Skeletal muscle tissue (tissue), 4 donors: ENCODE results near the gene CD14. TPM values are rescaled to one million over a fixed set of nuclear protein-coding genes. Genes with fewer than 3 reads are reported as not detected.
A peak's percentile ranks its signal among the peaks of the same experiment; 100 is the strongest.
"Not testable (repeated sequence)": the region's sequence is repeated elsewhere in the genome, so short reads cannot be mapped to it uniquely, and the experiment has no call there.

ENCODE experiments used
- H3K27ac ChIP-seq: one replicate; pipeline ENCODE4 v1.7.0; 2013; ENCODE audit warnings: mild to moderate bottlenecking, low read depth, low read length, inconsistent platforms
- H3K27me3 ChIP-seq, 3 donors: one replicate each; pipeline ENCODE4 v1.7.0; 2013; ENCODE audit warnings: low read length in 3 of 3; ENCODE audit not compliant: control insufficient read depth in 3 of 3, insufficient read depth in 3 of 3
- H3K36me3 ChIP-seq, 3 donors: one replicate each; pipeline ENCODE4 v1.7.0; 2013; ENCODE audit warnings: low read length in 3 of 3; ENCODE audit not compliant: control insufficient read depth in 3 of 3, insufficient read depth in 3 of 3
- H3K4me1 ChIP-seq, 3 donors: one replicate each; pipeline ENCODE4 v1.7.0; 2013; ENCODE audit warnings: low read length in 3 of 3, mild to moderate bottlenecking in 3 of 3; ENCODE audit not compliant: control insufficient read depth in 3 of 3, insufficient read depth in 3 of 3
- H3K4me3 ChIP-seq, 3 donors: one replicate each; pipeline ENCODE4 v1.7.0; 2013; ENCODE audit warnings: low read length in 3 of 3
- H3K9ac ChIP-seq, 3 donors: one replicate each; pipeline ENCODE4 v1.7.0; 2013; ENCODE audit warnings: low read length in 3 of 3, mild to moderate bottlenecking in 3 of 3, moderate library complexity in 2 of 3, low read depth in 1 of 3
- H3K9me3 ChIP-seq, 3 donors: one replicate each; pipeline ENCODE4 v1.7.0; 2013; ENCODE audit warnings: low read length in 3 of 3; ENCODE audit not compliant: control insufficient read depth in 3 of 3
- total RNA-seq: library from RNA; depleted of rRNA; stranded (reverse); fragments of >200 nt; gene quantifications from one replicate; pipeline ENCODE4 v1.2.3, GENCODE V29; 2014
- donor health status: Osteomylitis.

The CD14 gene
- total RNA-seq, result 39.7 TPM

DNA sequence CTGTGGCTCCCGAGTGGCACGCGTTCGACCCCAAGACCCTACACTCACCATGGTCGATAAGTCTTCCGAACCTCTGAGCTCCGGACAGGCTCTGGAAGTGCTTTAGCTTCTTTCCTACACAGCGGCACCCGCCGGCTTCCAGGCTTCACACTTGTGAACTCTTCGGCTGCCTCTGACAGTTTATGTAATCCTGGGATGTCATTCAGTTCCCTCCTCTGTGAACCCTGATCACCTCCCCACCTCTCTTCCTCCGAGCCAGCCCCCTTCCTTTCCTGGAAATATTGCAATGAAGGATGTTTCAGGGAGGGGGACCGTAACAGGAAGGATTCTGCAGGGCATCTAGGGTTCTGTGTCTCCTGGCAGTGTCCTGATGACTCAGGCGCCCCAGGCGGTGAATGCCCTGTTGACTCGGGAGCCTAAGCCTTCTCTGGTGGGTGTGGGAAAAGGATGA lies at the start of gene CD14:
Gene CD14 (minus strand): TSS at position 155 of the 451 bp plus-strand sequence. CDS start 104 bp downstream, at position 51.
- Histone ChIP-seq H3K4me3 (peak within 1 kb of the TSS; percentile 85 to 97 (median 92)), H3K36me3 (no peaks in the 10 kb centered on the region), H3K27me3 (no peaks in the 10 kb centered on the region), H3K27ac (peak within 1 kb of the TSS; percentile 76), H3K9me3 (no peaks in the 10 kb centered on the region), H3K4me1 (peaks cover 19 to 20% (median 20%) of the 10 kb centered on the region in 3 donors), H3K9ac (peak within 1 kb of the TSS; percentile 74 to 90 (median 86))

DNA sequence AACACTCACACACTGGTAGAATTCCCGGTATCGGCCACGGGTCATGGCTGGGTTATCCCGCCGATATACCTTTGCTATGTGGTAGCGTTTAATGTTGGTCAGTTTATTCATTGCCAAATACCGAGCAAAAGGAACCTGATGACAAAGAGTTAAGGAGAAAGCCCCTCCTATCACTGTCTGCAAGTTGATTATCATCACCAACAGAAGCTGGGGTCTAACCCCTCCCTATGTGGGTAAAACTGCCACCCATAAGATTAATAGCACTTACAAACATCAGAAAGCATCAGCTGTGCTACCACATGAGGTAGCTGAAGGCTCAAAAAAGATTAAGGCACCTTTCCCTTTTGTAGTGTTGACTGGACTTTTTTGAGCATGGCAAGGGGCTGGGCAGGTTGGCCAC lies 46.0 kb upstream of the CD14 start:
- peaks cover 46 to 65% (median 57%) of the 10 kb centered on the region in 3 donors for H3K36me3 ChIP-seq
- H3K9me3 ChIP-seq, result no peaks in the 10 kb centered on the region
- H3K27ac ChIP-seq, result no peak overlapping the region
- no peak overlapping the region for H3K9ac ChIP-seq
- H3K27me3 ChIP-seq, result no peaks in the 10 kb centered on the region
- H3K4me3 ChIP-seq, result no peak overlapping the region
- H3K4me1 ChIP-seq, result no peaks in the 10 kb centered on the region

DNA sequence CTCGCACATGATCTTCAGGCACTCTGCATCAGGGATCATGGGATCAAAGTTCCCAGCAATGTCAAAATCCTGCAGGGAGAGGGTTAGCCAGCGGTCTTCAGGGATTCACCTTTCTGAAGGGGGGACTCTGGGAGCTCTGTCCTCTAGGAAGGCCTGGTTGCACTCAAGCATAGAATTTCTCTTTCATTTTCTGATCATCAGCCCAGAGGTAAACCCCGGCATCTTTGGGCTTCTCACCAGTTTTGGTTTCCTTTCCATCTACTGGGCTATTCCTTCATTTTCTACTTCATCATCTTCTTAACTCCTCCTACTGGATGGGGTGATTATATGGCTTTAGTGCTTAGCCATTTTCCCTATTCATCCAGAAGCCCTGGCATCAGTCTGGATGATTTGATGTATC lies 45.0 kb upstream of the CD14 start:
- no peak overlapping the region for H3K27ac ChIP-seq
- no peaks in the 10 kb centered on the region for H3K9me3 ChIP-seq
- H3K4me3 ChIP-seq, result no peak overlapping the region
- no peaks in the 10 kb centered on the region for H3K4me1 ChIP-seq
- no peak overlapping the region for H3K9ac ChIP-seq
- H3K36me3 ChIP-seq, result peaks cover 47 to 66% (median 60%) of the 10 kb centered on the region in 3 donors
- H3K27me3 ChIP-seq, result no peaks in the 10 kb centered on the region

DNA sequence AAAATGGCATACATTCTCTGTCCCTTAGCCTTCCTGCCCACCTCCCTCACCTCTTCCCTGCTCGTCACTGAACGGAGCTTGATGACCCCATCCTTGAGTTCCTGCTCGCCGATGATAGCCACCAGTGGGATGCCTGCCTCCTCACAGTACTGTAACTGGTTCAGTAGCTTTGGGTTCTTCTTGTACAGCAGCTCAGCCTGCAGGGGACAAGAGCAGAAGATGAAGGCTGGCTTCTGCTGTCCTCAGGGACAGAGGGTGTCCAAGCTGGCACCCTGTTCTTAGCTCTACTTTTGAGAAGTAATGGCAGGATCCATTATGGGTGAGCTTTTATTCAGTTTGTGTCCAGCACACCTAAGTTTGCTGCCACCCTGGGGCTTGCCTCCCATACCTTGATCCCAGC lies 41.7 kb upstream of the CD14 start:
- no peak overlapping the region for H3K27ac ChIP-seq
- no peak overlapping the region for H3K4me3 ChIP-seq
- H3K9me3 ChIP-seq, result no peaks in the 10 kb centered on the region
- H3K4me1 ChIP-seq, result no peaks in the 10 kb centered on the region
- peaks cover 57 to 67% (median 66%) of the 10 kb centered on the region in 3 donors for H3K36me3 ChIP-seq
- no peak overlapping the region for H3K9ac ChIP-seq
- H3K27me3 ChIP-seq, result no peaks in the 10 kb centered on the region

DNA sequence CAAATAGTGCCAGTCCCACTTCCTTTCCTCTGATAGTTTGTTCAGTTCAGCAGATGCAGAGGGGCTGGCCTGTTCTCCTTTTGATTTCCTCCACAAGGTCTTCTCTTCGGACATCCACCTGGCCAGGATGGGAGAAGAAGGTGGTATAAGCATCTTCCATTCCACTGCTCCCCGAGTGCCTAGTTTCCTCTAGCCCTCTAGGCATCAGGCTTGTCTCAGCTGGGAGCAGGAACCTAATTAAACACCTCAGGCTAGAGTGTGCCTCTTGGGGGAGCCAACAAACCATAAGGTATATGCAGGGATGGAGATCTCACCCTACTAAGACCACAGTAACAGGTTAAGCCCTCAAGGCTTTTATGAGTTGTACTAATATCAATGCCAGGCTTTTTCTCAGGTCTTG lies 41.2 kb upstream of the CD14 start:
- no peak overlapping the region for H3K27ac ChIP-seq
- H3K4me3 ChIP-seq, result no peak overlapping the region
- no peaks in the 10 kb centered on the region for H3K4me1 ChIP-seq
- H3K36me3 ChIP-seq, result peaks cover 57 to 67% (median 66%) of the 10 kb centered on the region in 3 donors
- no peaks in the 10 kb centered on the region for H3K27me3 ChIP-seq
- no peak overlapping the region for H3K9ac ChIP-seq
- no peaks in the 10 kb centered on the region for H3K9me3 ChIP-seq

DNA sequence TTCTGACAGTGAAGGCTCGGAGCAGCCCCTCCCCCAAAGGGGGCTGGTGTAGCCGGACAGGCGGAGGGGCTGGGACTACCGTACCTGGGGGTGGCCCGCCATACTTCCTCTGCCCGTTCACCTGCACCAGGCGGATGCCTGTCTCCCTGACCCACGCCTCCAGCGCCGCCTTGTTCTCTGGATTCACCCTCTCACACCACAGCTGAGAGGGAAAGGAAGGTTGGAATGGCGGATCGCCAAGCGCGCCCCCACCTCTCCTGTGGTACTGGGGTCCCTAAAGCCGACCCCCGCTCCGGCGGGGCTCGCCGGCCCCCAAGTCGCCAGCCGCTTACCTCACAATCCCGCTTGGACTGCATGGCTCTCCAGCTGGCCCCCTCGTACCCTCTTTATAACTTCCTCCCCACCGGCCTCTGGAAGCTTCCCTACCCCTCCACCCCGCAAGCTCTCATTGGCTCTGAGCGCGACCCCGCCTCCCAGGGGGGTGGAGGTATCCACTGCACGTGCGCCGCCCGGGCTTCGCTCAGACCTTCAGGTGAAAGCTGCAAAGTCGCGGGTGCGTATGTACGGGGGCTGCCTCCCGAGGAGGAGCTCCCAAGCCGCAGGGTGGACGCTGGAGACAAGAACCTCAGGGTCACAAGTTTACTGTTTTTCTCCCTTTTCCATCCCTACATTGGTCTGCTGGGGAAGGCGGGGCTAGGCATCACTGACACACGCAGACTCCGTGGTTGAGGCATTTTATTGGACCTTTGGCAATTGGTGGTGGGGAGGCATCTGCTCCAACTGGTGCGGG lies 40.4 kb upstream of the CD14 start, which contains the start of gene DND1:
Gene DND1 (minus strand): TSS at position 390 of the 790 bp plus-strand sequence. CDS start 34 bp downstream, at position 356.
- Histone ChIP-seq H3K9me3 (no peaks in the 10 kb centered on the region), H3K36me3 (peaks cover 61 to 72% (median 68%) of the 10 kb centered on the region in 3 donors), H3K27ac (no peak within 1 kb of the TSS), H3K27me3 (no peaks in the 10 kb centered on the region), H3K4me1 (no peaks in the 10 kb centered on the region), H3K4me3 (no peak within 1 kb of the TSS), H3K9ac (no peak within 1 kb of the TSS)

DNA sequence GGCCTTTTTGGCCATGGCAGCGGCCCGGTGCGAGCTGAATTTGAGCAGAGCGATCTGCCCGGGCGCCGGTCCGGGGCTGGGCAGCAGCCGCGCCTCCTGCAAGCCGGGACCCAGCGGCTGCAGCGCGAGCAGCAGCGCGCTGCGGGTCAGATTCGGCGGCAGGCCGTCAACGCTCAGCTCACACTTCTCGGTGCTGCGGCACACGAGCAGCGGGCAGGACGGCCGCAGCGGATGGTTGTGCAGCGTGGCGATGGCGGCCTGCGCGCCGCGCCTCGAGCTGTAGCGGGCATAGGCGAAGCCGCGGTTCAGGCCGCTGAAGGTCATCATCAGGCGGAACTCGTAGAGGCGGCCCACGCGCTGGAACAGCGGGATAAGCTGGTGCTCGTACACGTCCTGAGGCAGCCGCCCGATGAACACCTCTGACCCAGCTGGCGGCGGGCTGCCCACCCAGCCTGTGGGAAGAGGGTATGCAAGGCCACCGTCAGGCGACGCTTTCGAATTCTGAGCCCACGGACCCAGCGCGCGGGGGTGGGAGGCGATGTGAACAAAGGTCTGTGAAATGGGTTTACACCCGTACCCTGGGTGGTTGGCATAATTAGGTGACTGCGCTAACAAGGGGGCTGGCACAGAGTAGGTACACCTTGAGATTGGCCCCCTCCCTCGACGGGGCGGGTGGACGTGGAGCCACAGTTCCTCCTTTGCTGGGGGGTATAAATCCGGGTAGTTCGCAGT lies 39.6 kb upstream of the CD14 start:
- Histone ChIP-seq H3K36me3 (peaks cover 65 to 74% (median 69%) of the 10 kb centered on the region in 3 donors), H3K4me1 (no peaks in the 10 kb centered on the region), H3K27ac (no peak overlapping the region), H3K9me3 (no peaks in the 10 kb centered on the region), H3K9ac (no peak overlapping the region), H3K27me3 (no peaks in the 10 kb centered on the region), H3K4me3 (no peak overlapping the region)

DNA sequence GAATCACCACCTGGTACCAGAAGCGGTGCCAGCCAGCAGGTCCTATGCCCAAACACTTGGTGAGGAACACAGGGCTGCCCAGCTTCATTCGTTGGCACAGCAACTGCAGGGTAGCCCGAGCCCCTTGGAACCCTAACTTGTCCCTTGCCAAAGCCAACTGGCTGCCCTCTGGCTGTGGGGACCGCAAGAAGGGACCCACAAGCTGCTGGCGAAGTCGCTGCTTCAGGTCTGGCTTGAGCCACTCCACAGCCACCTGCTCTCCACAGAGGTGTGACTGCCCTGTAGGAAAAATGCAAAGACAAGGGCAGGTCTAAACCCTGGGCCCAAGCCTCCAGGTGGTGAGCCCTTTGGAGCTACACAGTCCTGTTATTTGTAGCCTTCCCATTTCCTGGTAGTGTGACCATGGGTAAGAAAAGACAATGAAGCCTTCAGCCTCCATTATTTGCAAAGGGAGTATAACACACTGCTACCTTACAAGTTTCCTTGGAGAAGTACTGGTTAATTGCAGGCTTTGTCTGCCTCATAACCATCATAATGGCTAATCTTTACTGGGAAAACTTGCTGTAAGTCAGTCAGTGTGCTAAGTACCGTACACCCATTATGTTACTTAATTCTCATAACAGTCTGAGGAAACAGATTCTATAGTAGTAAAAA lies 38.6 kb upstream of the CD14 start:
- Histone ChIP-seq H3K4me1 (no peaks in the 10 kb centered on the region), H3K27ac (no peak overlapping the region), H3K9ac (no peak overlapping the region), H3K27me3 (no peaks in the 10 kb centered on the region), H3K4me3 (no peak overlapping the region), H3K9me3 (no peaks in the 10 kb centered on the region), H3K36me3 (peaks cover 57 to 69% (median 59%) of the 10 kb centered on the region in 3 donors)

DNA sequence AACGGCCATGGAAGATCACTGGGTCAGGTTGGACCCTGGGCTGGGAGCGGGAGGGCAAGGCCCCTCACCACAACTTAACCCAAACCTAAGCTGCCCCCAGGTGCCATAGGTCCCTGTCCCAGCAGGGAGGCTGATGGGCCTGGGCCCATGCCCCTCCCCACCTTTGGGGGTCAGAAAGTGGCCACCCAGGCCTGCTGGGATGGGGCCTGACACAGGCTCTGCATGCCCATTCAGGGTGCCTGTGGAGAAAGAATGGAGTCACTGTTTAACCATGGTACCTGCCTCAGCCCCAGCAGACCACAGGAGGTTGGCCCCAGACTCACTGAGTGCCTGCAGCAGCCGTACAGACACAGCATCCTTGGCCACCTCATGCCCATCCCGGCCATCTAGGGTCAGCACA lies 38.1 kb upstream of the CD14 start:
- H3K36me3 ChIP-seq, result peaks cover 52 to 64% (median 54%) of the 10 kb centered on the region in 3 donors
- H3K27me3 ChIP-seq, H3K4me1 ChIP-seq: not testable (repeated sequence)

More for the DNA sequence above, 38.1 kb upstream of the CD14 start:
- H3K4me3 ChIP-seq, H3K27ac ChIP-seq, H3K9me3 ChIP-seq, H3K9ac ChIP-seq: not testable (repeated sequence)
